GM12878 (cell line): ENCODE data around the gene KRTAP3-2. TPM values are rescaled to one million over a fixed set of nuclear protein-coding genes. Genes with fewer than 3 reads are reported as not detected.

Experiments used
- ATAC-seq: fragments of 200-7000 bp; cut with Tn5 transposase; 3 replicates; pipeline ENCODE4 v1.9.1; 2020; ENCODE audit warnings: mild to moderate bottlenecking, moderate library complexity
- BruUV-seq: library from RNA; stranded (reverse); fragments of 400-500 nt; replicated peaks from 2 replicates; lab custom pipeline; 2021; lab: Mats Ljungman, UMichigan
- CTCF ChIA-PET: fragments of 300-600 bp; sonication (Branson Sonifier 250); formaldehyde crosslinking; extraction: SDS; loops from one replicate; lab custom pipeline; 2021; ENCODE audit warnings: inconsistent platforms; lab: Yijun Ruan, JAX
- POLR2A ChIA-PET: fragments of 350-600 bp; formaldehyde crosslinking; extraction: SDS; loops from one replicate; lab custom pipeline; 2021; ENCODE audit warnings: inconsistent platforms; lab: Charles Lee
- RAD21 ChIA-PET: fragments of 300-600 bp; sonication (Branson Sonifier 250); formaldehyde crosslinking; loops from one replicate; lab custom pipeline; 2023; ENCODE audit warnings: antibody characterized with exemption; ENCODE audit not compliant: unreplicated experiment; lab: Charles Lee
- SMC1A ChIA-PET: fragments of 300-600 bp; sonication (Branson Sonifier 250); formaldehyde crosslinking; loops from one replicate; lab custom pipeline; 2023; ENCODE audit not compliant: unreplicated experiment, uncharacterized antibody; lab: Charles Lee
- DNase-seq: peaks from one replicate; pipeline ENCODE4 v3.0.0-alpha.2; 2011; ENCODE audit warnings: low read depth, low spot score
- FAIRE-seq: peaks from 3 replicates; lab custom pipeline; 2011; peaks lifted over from hg19 to GRCh38; lab: Jason Lieb, UNC
- H2AFZ ChIP-seq: 2 replicates; pipeline ENCODE4 v1.6.0; 2011; ENCODE audit warnings: low read depth, low read length, control low read depth; ENCODE audit not compliant: control insufficient read depth
- H3K27ac ChIP-seq: 2 replicates; pipeline ENCODE4 v1.5.1; 2011; ENCODE audit warnings: control low read depth; ENCODE audit not compliant: control insufficient read depth, insufficient read depth
- H3K27me3 ChIP-seq, 2 experiments: replicated peaks in 1 of 2; 2 replicates each; pipeline versions ENCODE4 v1.6.0 to v1.6.1; 2011; ENCODE audit warnings: low read length in 1 of 2; ENCODE audit not compliant: control insufficient read depth in 2 of 2, insufficient read depth in 2 of 2
- H3K36me3 ChIP-seq, 2 experiments: 2 replicates each; pipeline ENCODE4 v1.5.1; 2011; ENCODE audit warnings: low read length in 1 of 2; ENCODE audit not compliant: control insufficient read depth in 2 of 2, insufficient read depth in 2 of 2
- H3K4me1 ChIP-seq: 2 replicates; pipeline ENCODE4 v1.6.1; 2011; ENCODE audit warnings: mild to moderate bottlenecking, low read length, moderate library complexity, mixed read lengths; ENCODE audit not compliant: control insufficient read depth, insufficient read depth
- H3K4me2 ChIP-seq: 2 replicates; pipeline ENCODE4 v1.6.0; 2011; ENCODE audit warnings: control low read depth; ENCODE audit not compliant: control insufficient read depth, insufficient read depth
- H3K4me3 ChIP-seq: fragments of 200-600 bp; sonication (generic); 2 replicates; pipeline ENCODE4 v1.5.1; 2016
- H3K79me2 ChIP-seq: 2 replicates; pipeline ENCODE4 v1.6.0; 2011; ENCODE audit warnings: low read length; ENCODE audit not compliant: control insufficient read depth, insufficient read depth
- H3K9ac ChIP-seq: 2 replicates; pipeline ENCODE4 v1.8.0; 2011; ENCODE audit warnings: low read length, control low read depth, mixed read lengths; ENCODE audit not compliant: control insufficient read depth, insufficient read depth
- H3K9me3 ChIP-seq: replicated peaks from 3 replicates; pipeline ENCODE4 v1.5.1; 2011; ENCODE audit warnings: mild to moderate bottlenecking, low read length; ENCODE audit not compliant: control insufficient read depth, insufficient read depth
- H4K20me1 ChIP-seq: 2 replicates; pipeline ENCODE4 v1.6.0; 2011; ENCODE audit not compliant: control insufficient read depth, insufficient read depth
- BCLAF1 ChIP-seq: fragments of 450-650 bp; IDR thresholded peaks from 2 replicates; pipeline ENCODE4 v1.6.1; 2017; ENCODE audit warnings: antibody characterized with exemption, mild to moderate bottlenecking, moderate library complexity
- CBFB ChIP-seq: IDR thresholded peaks from 2 replicates; pipeline ENCODE4 v1.6.1; 2016; ENCODE audit warnings: antibody characterized with exemption, low read depth
- CTCF ChIP-seq, 3 experiments: IDR thresholded peaks in 2 of 3; conservative IDR thresholded peaks in 1 of 3; 2 replicates each; pipeline ENCODE4 v1.5.1; 2011; ENCODE audit warnings: low read depth in 3 of 3, low read length in 3 of 3, mild to moderate bottlenecking in 3 of 3, control low read depth in 2 of 3, moderate library complexity in 2 of 3, inconsistent platforms in 1 of 3, mixed read lengths in 1 of 3; ENCODE audit not compliant: control insufficient read depth in 2 of 3, insufficient read depth in 1 of 3; ENCODE audit errors: extremely low read depth in 1 of 3
- ETV6 ChIP-seq, 2 experiments: fragments of 450-650 bp in 1 of 2; IDR thresholded peaks in 1 of 2; conservative IDR thresholded peaks in 1 of 2; 2 replicates each; pipeline ENCODE4 v1.6.1; 2014; ENCODE audit warnings: antibody characterized with exemption in 1 of 2, borderline replicate concordance in 1 of 2, low read depth in 1 of 2, mild to moderate bottlenecking in 1 of 2, moderate library complexity in 1 of 2
- FOXM1 ChIP-seq: IDR thresholded peaks from 2 replicates; pipeline ENCODE4 v1.6.1; 2012; ENCODE audit warnings: low read depth, mild to moderate bottlenecking, inconsistent platforms, low read length, moderate library complexity
- GABPA ChIP-seq: IDR thresholded peaks from 2 replicates; pipeline ENCODE4 v1.6.1; 2014; ENCODE audit warnings: antibody characterized with exemption, low read depth, mild to moderate bottlenecking, inconsistent platforms
- KDM1A ChIP-seq: fragments of 200-600 bp; sonication (generic); IDR thresholded peaks from 2 replicates; pipeline ENCODE4 v1.6.1; 2016; ENCODE audit warnings: borderline replicate concordance
- NFIC ChIP-seq: IDR thresholded peaks from 2 replicates; pipeline ENCODE4 v1.6.1; 2012; ENCODE audit warnings: low read depth, mild to moderate bottlenecking, inconsistent platforms, low read length, moderate library complexity
- NFYB ChIP-seq: IDR thresholded peaks from 2 replicates; pipeline ENCODE4 v1.6.1; 2011; ENCODE audit warnings: low read depth, mild to moderate bottlenecking, low read length, improper control_type of control experiment, moderate library complexity; ENCODE audit not compliant: insufficient read depth
- NR2C2 ChIP-seq: IDR thresholded peaks from 2 replicates; pipeline ENCODE4 v1.6.1; 2011; ENCODE audit warnings: borderline replicate concordance, low read depth; ENCODE audit not compliant: control insufficient read depth, insufficient read length
- SP1 ChIP-seq: IDR thresholded peaks from one replicate; pipeline ENCODE4 v1.6.1; 2011; ENCODE audit warnings: low read depth, low read length
- SREBF1 ChIP-seq: IDR thresholded peaks from 2 replicates; pipeline ENCODE4 v1.6.1; 2012; ENCODE audit warnings: mild to moderate bottlenecking, low read length
- SRF ChIP-seq, 2 experiments: IDR thresholded peaks; 2 replicates each; pipeline ENCODE4 v1.6.1; 2011; ENCODE audit warnings: low read depth in 2 of 2, low read length in 2 of 2, mild to moderate bottlenecking in 1 of 2, moderate library complexity in 1 of 2
- ZSCAN29 ChIP-seq: fragments of 450-650 bp; IDR thresholded peaks from 2 replicates; pipeline ENCODE4 v1.6.1; 2017; ENCODE audit warnings: mild to moderate bottlenecking, moderate library complexity
- whole genome bisulfite sequencing: methylation state at CpG from one replicate; pipeline ENCODE4 v1.1.6; 2016; ENCODE audit warnings: low lambda C conversion rate; ENCODE audit not compliant: insufficient replicate concordance, insufficient coverage; ENCODE audit errors: missing lambda C conversion rate; 5-methylcytosine and 5-hydroxymethylcytosine counted together
- in situ Hi-C: fragments of 300-500 bp; cut with MboI; formaldehyde crosslinking; loops from 9 replicates; pipeline ENCODE4 v1.14.3; 2018; ENCODE audit warnings: mixed read lengths
- intact Hi-C: fragments of 100-400 bp; cut with micrococcal nuclease; formaldehyde crosslinking; loops from one replicate; pipeline ENCODE4 v1.14.2; 2022; ENCODE audit not compliant: unreplicated experiment
- polyA plus RNA-seq, 11 experiments: library from polyadenylated mRNA; depleted of rRNA in 4 of 11; unstranded in 6 of 11; stranded (reverse) in 5 of 11; fragments of >200 nt; fragmentation: Nextera tagmentation in 4 of 11; fragmentation: Illumina TruSeq in 1 of 11; extraction: Ambion mirVana in 4 of 11; extraction: Trizol in 1 of 11; gene quantifications; 1 replicate in 1 of 11; 2 replicates in 10 of 11; pipeline versions ENCODE4 v1.2.1 to v1.2.3, GENCODE V29; 2011 to 2016; ENCODE audit warnings: inconsistent platforms in 2 of 11, missing spikeins in 2 of 11, low read depth in 1 of 11
- total RNA-seq, 4 experiments: library from RNA; depleted of rRNA in 3 of 4; stranded (reverse); fragments of >200 nt in 3 of 4; fragmentation: Illumina TruSeq in 1 of 4; extraction: Trizol in 1 of 4; gene quantifications; 2 replicates each; pipeline versions ENCODE4 v1.2.1 to v1.2.3, GENCODE V29; 2013 to 2021
- TF ChIP-seq, protein P1 (sequence below): fragments of 450-650 bp; IDR thresholded peaks from 2 replicates; pipeline ENCODE4 v1.6.1; 2018; ENCODE audit warnings: borderline replicate concordance, mild to moderate bottlenecking; ENCODE audit not compliant: partially characterized antibody
- TF ChIP-seq, protein P2 (sequence below): IDR thresholded peaks from 2 replicates; pipeline ENCODE4 v1.6.1; 2011; ENCODE audit warnings: borderline replicate concordance, low read depth, mild to moderate bottlenecking, moderate library complexity, low read length; ENCODE audit not compliant: insufficient read depth, poor library complexity, severe bottlenecking

The KRTAP3-2 gene
- total and polyA plus RNA-seq, 10 of the 15 experiments (the other 5 are each of a cell fraction or from before 2014, with no cell fraction given), result not detected

DNA sequence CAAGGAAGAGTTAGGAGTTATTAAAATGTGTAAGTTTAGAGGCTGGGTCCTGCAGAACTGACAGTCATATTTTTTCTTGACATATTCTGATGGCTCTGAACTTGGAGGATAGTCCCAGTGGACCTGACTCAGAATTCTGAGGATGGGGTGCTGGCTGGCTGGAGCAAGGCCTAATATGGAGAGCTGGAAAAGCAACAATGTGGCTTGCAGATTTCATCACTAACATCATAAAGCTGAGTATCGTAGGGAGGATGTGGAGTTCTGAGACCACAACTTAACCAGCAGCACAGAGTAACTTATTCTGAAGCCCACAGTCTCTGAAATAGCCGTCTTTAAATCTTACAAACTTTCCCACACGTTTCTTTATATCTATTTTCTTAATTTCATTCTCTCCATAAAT lies 25.0 kb upstream of the KRTAP3-2 start:
- in situ Hi-C loops, result no loop called here
- Histone ChIP-seq H3K9me3 (no peaks in the 10 kb centered on the region), H3K27me3 (0 out of 4 replicates have a peak, but pooled peaks cover 0 to 3% of the 10 kb centered on the region in 2 experiments), H3K27ac (no peak overlapping the region), H3K9ac (no peak overlapping the region), H3K4me1 (no peaks in the 10 kb centered on the region), H3K79me2 (no peaks in the 10 kb centered on the region), H2AFZ (no peak overlapping the region), H3K36me3 (no peaks in the 10 kb centered on the region), H3K4me3 (no peak overlapping the region), H3K4me2 (no peak overlapping the region), H4K20me1 (no peaks in the 10 kb centered on the region)
- FAIRE-seq (no peak), DNase-seq (no peak), ATAC-seq (no peak)
- intact Hi-C loops, result no loop called here
- RAD21 ChIA-PET, result no interaction called here
- POLR2A ChIA-PET, result no interaction called here
- CTCF ChIA-PET, result no interaction called here
- BruUV-seq, result no TSS peak
- 19% methylated on average over 3 of the region's 3 CpGs for WGBS
- SMC1A ChIA-PET, result no interaction called here
- TF ChIP-seq ETV6 (conservative IDR thresholded peaks at IDR 0.05 in 1 of 2, IDR thresholded peaks at IDR 0.05 in 1 of 2; ENCODE audit: borderline replicate concordance in 1 of 2, low read depth in 1 of 2) (no peak), NFIC (no peak), FOXM1 (no peak), GABPA (no peak), SP1 (no peak), SRF (IDR thresholded peaks at IDR 0.05; ENCODE audit: low read depth in 2 of 2, low read length in 2 of 2) (no peak), CTCF (IDR thresholded peaks at IDR 0.05 in 2 of 3, conservative IDR thresholded peaks at IDR 0.05 in 1 of 3; ENCODE audit: control insufficient read depth in 2 of 3, extremely low read depth in 1 of 3, insufficient read depth in 1 of 3, low read depth in 3 of 3, low read length in 3 of 3) (no peak), NR2C2 (no peak), NFYB (no peak), KDM1A (no peak), ZSCAN29 (no peak), CBFB (no peak), BCLAF1 (no peak), SREBF1 (no peak)
- TF ChIP-seq, protein P1, sequence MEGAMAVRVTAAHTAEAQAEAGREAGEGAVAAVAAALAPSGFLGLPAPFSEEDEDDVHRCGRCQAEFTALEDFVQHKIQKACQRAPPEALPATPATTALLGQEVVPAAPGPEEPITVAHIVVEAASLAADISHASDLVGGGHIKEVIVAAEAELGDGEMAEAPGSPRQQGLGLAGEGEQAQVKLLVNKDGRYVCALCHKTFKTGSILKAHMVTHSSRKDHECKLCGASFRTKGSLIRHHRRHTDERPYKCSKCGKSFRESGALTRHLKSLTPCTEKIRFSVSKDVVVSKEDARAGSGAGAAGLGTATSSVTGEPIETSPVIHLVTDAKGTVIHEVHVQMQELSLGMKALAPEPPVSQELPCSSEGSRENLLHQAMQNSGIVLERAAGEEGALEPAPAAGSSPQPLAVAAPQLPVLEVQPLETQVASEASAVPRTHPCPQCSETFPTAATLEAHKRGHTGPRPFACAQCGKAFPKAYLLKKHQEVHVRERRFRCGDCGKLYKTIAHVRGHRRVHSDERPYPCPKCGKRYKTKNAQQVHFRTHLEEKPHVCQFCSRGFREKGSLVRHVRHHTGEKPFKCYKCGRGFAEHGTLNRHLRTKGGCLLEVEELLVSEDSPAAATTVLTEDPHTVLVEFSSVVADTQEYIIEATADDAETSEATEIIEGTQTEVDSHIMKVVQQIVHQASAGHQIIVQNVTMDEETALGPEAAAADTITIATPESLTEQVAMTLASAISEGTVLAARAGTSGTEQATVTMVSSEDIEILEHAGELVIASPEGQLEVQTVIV, result no peak
- TF ChIP-seq, protein P2, sequence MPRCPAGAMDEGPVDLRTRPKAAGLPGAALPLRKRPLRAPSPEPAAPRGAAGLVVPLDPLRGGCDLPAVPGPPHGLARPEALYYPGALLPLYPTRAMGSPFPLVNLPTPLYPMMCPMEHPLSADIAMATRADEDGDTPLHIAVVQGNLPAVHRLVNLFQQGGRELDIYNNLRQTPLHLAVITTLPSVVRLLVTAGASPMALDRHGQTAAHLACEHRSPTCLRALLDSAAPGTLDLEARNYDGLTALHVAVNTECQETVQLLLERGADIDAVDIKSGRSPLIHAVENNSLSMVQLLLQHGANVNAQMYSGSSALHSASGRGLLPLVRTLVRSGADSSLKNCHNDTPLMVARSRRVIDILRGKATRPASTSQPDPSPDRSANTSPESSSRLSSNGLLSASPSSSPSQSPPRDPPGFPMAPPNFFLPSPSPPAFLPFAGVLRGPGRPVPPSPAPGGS, result no peak
